ENCODE results near the gene KRTAP5-6. TPM values are rescaled to one million over a fixed set of nuclear protein-coding genes. Genes with fewer than 3 reads are reported as not detected.

KRTAP5-6 gene
- total RNA-seq, 2 donors from 2014 or later: not detected

- no peak overlapping the region for H3K4me3 ChIP-seq
- DNase-seq (peak in 1 of 4 donors; percentile 13), ATAC-seq (no peak)
- no peak overlapping the region for H3K27ac ChIP-seq
- H3K9me3 ChIP-seq: no peaks in the 10 kb centered on the region
- H3K4me1 ChIP-seq: peaks cover 22% of the 10 kb centered on the region
- H3K36me3 ChIP-seq (replicated peaks in 1 of 2; ENCODE audit: insufficient read depth in 1 of 2, low read depth in 2 of 2): no peaks in the 10 kb centered on the region
- WGBS, 2 donors: 57 to 63% methylated on average over 19 of the region's 23 CpGs
- intact Hi-C loops (cut with DNase I): no loop called here
- TF ChIP-seq CTCF (IDR thresholded peaks at IDR 0.05) (no peak), POLR2A (IDR thresholded peaks at IDR 0.05) (no peak)
- no peaks in the 10 kb centered on the region for H3K27me3 ChIP-seq
Observed at GRCh38 chr11:1744137-1744886, 47.3 kb downstream of the KRTAP5-6 start.

GRCh38 chr11:1744891-1745700 is 48.1 kb downstream of the KRTAP5-6 start:
- peaks cover 30% of the 10 kb centered on the region for H3K4me1 ChIP-seq
- no peak overlapping the region for H3K4me3 ChIP-seq
- no peak overlapping the region for H3K27ac ChIP-seq
- WGBS, 2 donors: 62 to 78% methylated on average over 7 to 18 of the region's 18 CpGs
- TF ChIP-seq CTCF (IDR thresholded peaks at IDR 0.05) (no peak), POLR2A (IDR thresholded peaks at IDR 0.05) (no peak)
- no peaks in the 10 kb centered on the region for H3K9me3 ChIP-seq
- ATAC-seq: no peak
- peak in 1 of 4 donors; percentile 50 for DNase-seq
- H3K36me3 ChIP-seq (replicated peaks in 1 of 2; ENCODE audit: insufficient read depth in 1 of 2, low read depth in 2 of 2): no peaks in the 10 kb centered on the region
- intact Hi-C loops (cut with DNase I): no loop called here
- no peaks in the 10 kb centered on the region for H3K27me3 ChIP-seq

GRCh38 chr11:1745701-1746320 is 48.8 kb downstream of the KRTAP5-6 start:
- peak in 1 of 4 donors; percentile 4 for DNase-seq
- H3K4me3 ChIP-seq: no peak overlapping the region
- H3K27me3 ChIP-seq: no peaks in the 10 kb centered on the region
- H3K4me1 ChIP-seq: peaks cover 35% of the 10 kb centered on the region
- intact Hi-C loops (cut with DNase I): no loop called here
- H3K27ac ChIP-seq: no peak overlapping the region
- H3K9me3 ChIP-seq: no peaks in the 10 kb centered on the region
- no peak for ATAC-seq
- H3K36me3 ChIP-seq (replicated peaks in 1 of 2; ENCODE audit: insufficient read depth in 1 of 2, low read depth in 2 of 2): no peaks in the 10 kb centered on the region
- 81 to 82% methylated on average over 14 of the region's 14 CpGs for WGBS, 2 donors
- no peak for TF ChIP-seq POLR2A (IDR thresholded peaks at IDR 0.05)

- peaks cover 40% of the 10 kb centered on the region for H3K4me1 ChIP-seq
- H3K27me3 ChIP-seq: no peaks in the 10 kb centered on the region
- DNase-seq: peak in 1 of 4 donors; percentile 11
- H3K36me3 ChIP-seq (replicated peaks in 1 of 2; ENCODE audit: insufficient read depth in 1 of 2, low read depth in 2 of 2): no peaks in the 10 kb centered on the region
- WGBS, 2 donors: 80 to 88% methylated on average over 10 to 22 of the region's 22 CpGs
- H3K27ac ChIP-seq: no peak overlapping the region
- no peak overlapping the region for H3K4me3 ChIP-seq
- no peaks in the 10 kb centered on the region for H3K9me3 ChIP-seq
- intact Hi-C loops (cut with DNase I): no loop called here
- no peak for ATAC-seq
- TF ChIP-seq POLR2A (IDR thresholded peaks at IDR 0.05) (no peak), CTCF (IDR thresholded peaks at IDR 0.05) (no peak)
Observed at GRCh38 chr11:1746511-1746931, 49.5 kb downstream of the KRTAP5-6 start.

All from body of pancreas (tissue), 4 donors.